ENCODE measurements around the gene LYZL2.

DNA sequence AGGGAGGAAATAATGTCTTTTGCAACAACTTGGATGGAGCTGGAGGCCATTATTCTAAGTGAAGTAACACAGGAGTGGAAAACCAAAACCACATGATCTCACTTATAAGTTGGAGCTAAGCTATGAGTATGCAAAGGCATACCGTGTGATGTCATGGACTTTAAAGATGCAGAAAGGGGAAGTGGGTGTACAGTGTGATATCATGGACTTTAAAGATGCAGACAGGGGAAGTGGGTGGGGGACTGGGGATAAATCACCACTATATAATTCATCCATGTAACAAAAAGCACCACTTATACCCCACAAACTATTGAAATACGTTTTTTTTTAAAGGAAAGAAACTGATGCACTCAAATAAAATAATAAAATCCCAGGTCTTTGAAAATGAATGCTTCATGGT, 29.5 kb downstream of the LYZL2 start:
- TF ChIP-seq, protein P1, sequence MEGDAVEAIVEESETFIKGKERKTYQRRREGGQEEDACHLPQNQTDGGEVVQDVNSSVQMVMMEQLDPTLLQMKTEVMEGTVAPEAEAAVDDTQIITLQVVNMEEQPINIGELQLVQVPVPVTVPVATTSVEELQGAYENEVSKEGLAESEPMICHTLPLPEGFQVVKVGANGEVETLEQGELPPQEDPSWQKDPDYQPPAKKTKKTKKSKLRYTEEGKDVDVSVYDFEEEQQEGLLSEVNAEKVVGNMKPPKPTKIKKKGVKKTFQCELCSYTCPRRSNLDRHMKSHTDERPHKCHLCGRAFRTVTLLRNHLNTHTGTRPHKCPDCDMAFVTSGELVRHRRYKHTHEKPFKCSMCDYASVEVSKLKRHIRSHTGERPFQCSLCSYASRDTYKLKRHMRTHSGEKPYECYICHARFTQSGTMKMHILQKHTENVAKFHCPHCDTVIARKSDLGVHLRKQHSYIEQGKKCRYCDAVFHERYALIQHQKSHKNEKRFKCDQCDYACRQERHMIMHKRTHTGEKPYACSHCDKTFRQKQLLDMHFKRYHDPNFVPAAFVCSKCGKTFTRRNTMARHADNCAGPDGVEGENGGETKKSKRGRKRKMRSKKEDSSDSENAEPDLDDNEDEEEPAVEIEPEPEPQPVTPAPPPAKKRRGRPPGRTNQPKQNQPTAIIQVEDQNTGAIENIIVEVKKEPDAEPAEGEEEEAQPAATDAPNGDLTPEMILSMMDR (conservative IDR thresholded peaks at IDR 0.05; ENCODE audit: low read depth, low read length) = no peak
- no peak for TF ChIP-seq EZH2 (IDR thresholded peaks at IDR 0.05; ENCODE audit: borderline replicate concordance, low read depth, low read length, poor library complexity, severe bottlenecking)

Data from A673 (cell line).